ENCODE results near the gene DYNLRB1.

GRCh38 chr20:34491932-34492509 is 24.2 kb upstream of the DYNLRB1 start:
- TF ChIP-seq MAX (IDR thresholded peaks at IDR 0.05; ENCODE audit: low read depth, low read length): no peak
- TF ChIP-seq, protein P1, sequence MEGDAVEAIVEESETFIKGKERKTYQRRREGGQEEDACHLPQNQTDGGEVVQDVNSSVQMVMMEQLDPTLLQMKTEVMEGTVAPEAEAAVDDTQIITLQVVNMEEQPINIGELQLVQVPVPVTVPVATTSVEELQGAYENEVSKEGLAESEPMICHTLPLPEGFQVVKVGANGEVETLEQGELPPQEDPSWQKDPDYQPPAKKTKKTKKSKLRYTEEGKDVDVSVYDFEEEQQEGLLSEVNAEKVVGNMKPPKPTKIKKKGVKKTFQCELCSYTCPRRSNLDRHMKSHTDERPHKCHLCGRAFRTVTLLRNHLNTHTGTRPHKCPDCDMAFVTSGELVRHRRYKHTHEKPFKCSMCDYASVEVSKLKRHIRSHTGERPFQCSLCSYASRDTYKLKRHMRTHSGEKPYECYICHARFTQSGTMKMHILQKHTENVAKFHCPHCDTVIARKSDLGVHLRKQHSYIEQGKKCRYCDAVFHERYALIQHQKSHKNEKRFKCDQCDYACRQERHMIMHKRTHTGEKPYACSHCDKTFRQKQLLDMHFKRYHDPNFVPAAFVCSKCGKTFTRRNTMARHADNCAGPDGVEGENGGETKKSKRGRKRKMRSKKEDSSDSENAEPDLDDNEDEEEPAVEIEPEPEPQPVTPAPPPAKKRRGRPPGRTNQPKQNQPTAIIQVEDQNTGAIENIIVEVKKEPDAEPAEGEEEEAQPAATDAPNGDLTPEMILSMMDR (IDR thresholded peaks at IDR 0.05; ENCODE audit: low read depth, low read length): no peak
- TF ChIP-seq POLR2A (IDR thresholded peaks at IDR 0.05; ENCODE audit: extremely low read depth, insufficient read length): no peak
- TF ChIP-seq MYC (IDR thresholded peaks at IDR 0.05; ENCODE audit: low read depth, low read length): no peak

Measured in NB4 (cell line).